Measurements from ENCODE around the gene TYW1.
"Not testable (repeated sequence)": the region's sequence is repeated elsewhere in the genome, so short reads cannot be mapped to it uniquely, and the experiment has no call there.

GRCh38 chr7:67137489-67137888, 140.9 kb downstream of the TYW1 start:
- TF ChIP-seq, protein P1, sequence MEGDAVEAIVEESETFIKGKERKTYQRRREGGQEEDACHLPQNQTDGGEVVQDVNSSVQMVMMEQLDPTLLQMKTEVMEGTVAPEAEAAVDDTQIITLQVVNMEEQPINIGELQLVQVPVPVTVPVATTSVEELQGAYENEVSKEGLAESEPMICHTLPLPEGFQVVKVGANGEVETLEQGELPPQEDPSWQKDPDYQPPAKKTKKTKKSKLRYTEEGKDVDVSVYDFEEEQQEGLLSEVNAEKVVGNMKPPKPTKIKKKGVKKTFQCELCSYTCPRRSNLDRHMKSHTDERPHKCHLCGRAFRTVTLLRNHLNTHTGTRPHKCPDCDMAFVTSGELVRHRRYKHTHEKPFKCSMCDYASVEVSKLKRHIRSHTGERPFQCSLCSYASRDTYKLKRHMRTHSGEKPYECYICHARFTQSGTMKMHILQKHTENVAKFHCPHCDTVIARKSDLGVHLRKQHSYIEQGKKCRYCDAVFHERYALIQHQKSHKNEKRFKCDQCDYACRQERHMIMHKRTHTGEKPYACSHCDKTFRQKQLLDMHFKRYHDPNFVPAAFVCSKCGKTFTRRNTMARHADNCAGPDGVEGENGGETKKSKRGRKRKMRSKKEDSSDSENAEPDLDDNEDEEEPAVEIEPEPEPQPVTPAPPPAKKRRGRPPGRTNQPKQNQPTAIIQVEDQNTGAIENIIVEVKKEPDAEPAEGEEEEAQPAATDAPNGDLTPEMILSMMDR (conservative IDR thresholded peaks at IDR 0.05; ENCODE audit: low read depth, low read length), result not testable (repeated sequence)
- not testable (repeated sequence) for TF ChIP-seq EZH2 (IDR thresholded peaks at IDR 0.05; ENCODE audit: borderline replicate concordance, low read depth, low read length, poor library complexity, severe bottlenecking)
